Liver (tissue), 9 donors: ENCODE measurements around the gene BACH1. TPM values are rescaled to one million over a fixed set of nuclear protein-coding genes. Genes with fewer than 3 reads are reported as not detected.

Experiments
- DNase-seq: peaks from one replicate; pipeline ENCODE4 v3.0.0-alpha.2; 2017; ENCODE audit warnings: low spot score
- H3K27ac ChIP-seq, 2 donors: one replicate each; pipeline ENCODE4 v1.7.0; 2013; ENCODE audit warnings: inconsistent platforms in 2 of 2, low read length in 2 of 2, control low read depth in 1 of 2, low read depth in 1 of 2, mild to moderate bottlenecking in 1 of 2
- H3K27me3 ChIP-seq, 4 donors: one replicate each; pipeline versions ENCODE4 v1.6.1 to v1.7.0; 2013; ENCODE audit warnings: low read length in 3 of 4, inconsistent platforms in 1 of 4, mild to moderate bottlenecking in 1 of 4, moderate library complexity in 1 of 4; ENCODE audit not compliant: control insufficient read depth in 4 of 4, insufficient read depth in 4 of 4
- H3K36me3 ChIP-seq, 4 donors: one replicate each; pipeline versions ENCODE4 v1.6.1 to v1.7.0; 2013; ENCODE audit warnings: low read length in 3 of 4, mild to moderate bottlenecking in 3 of 4, low read depth in 1 of 4, moderate library complexity in 1 of 4; ENCODE audit not compliant: control insufficient read depth in 4 of 4, insufficient read depth in 3 of 4
- H3K4me1 ChIP-seq, 4 donors: one replicate each; pipeline versions ENCODE4 v1.6.1 to v1.7.0; 2013; ENCODE audit warnings: low read length in 3 of 4, mild to moderate bottlenecking in 3 of 4, moderate library complexity in 1 of 4; ENCODE audit not compliant: control insufficient read depth in 4 of 4, insufficient read depth in 4 of 4
- H3K4me3 ChIP-seq, 3 donors: one replicate each; pipeline versions ENCODE4 v1.6.1 to v1.7.0; 2013; ENCODE audit warnings: low read length in 3 of 3, control low read depth in 1 of 3, low read depth in 1 of 3, mild to moderate bottlenecking in 1 of 3
- H3K9ac ChIP-seq, 2 donors: one replicate each; pipeline ENCODE4 v1.7.0; 2013; ENCODE audit warnings: low read length in 2 of 2, mild to moderate bottlenecking in 2 of 2, moderate library complexity in 2 of 2, control low read depth in 1 of 2, low read depth in 1 of 2
- H3K9me3 ChIP-seq, 4 donors: one replicate each; pipeline versions ENCODE4 v1.6.1 to v1.7.0; 2013; ENCODE audit warnings: low read length in 3 of 4; ENCODE audit not compliant: control insufficient read depth in 4 of 4
- ATF3 ChIP-seq: IDR thresholded peaks from 2 replicates; pipeline ENCODE4 v1.6.1; 2016; ENCODE audit warnings: antibody characterized with exemption
- CTCF ChIP-seq: fragments of 150-350 bp; IDR thresholded peaks from 2 replicates; pipeline ENCODE4 v1.5.1; 2017; ENCODE audit warnings: improper control_type of control experiment, low read depth, low read length; ENCODE audit not compliant: missing input control
- EGR1 ChIP-seq, 2 donors: IDR thresholded peaks; 2 replicates each; pipeline ENCODE4 v1.6.1; 2016 to 2018; ENCODE audit warnings: antibody characterized with exemption in 2 of 2, low read depth in 2 of 2
- FOXA1 ChIP-seq: IDR thresholded peaks from 2 replicates; pipeline ENCODE4 v1.6.1; 2016; ENCODE audit warnings: antibody characterized with exemption
- FOXA2 ChIP-seq: IDR thresholded peaks from 2 replicates; pipeline ENCODE4 v1.6.1; 2016; ENCODE audit warnings: antibody characterized with exemption
- GABPA ChIP-seq, 2 donors: IDR thresholded peaks in 1 of 2; conservative IDR thresholded peaks in 1 of 2; 2 replicates each; pipeline ENCODE4 v1.6.1; 2016; ENCODE audit warnings: antibody characterized with exemption in 2 of 2, mild to moderate bottlenecking in 1 of 2, moderate library complexity in 1 of 2
- HNF4A ChIP-seq, 2 donors: conservative IDR thresholded peaks; 2 replicates each; pipeline ENCODE4 v1.6.1; 2016; ENCODE audit warnings: antibody characterized with exemption in 2 of 2, mild to moderate bottlenecking in 2 of 2
- HNF4G ChIP-seq: IDR thresholded peaks from 2 replicates; pipeline ENCODE4 v1.6.1; 2016; ENCODE audit warnings: antibody characterized with exemption
- JUND ChIP-seq, 2 donors: IDR thresholded peaks; 2 replicates each; pipeline ENCODE4 v1.6.1; 2016; ENCODE audit warnings: antibody characterized with exemption in 2 of 2
- MAX ChIP-seq: IDR thresholded peaks from 2 replicates; pipeline ENCODE4 v1.6.1; 2016; ENCODE audit warnings: antibody characterized with exemption
- NR2F2 ChIP-seq: IDR thresholded peaks from 2 replicates; pipeline ENCODE4 v1.6.1; 2016; ENCODE audit warnings: antibody characterized with exemption
- RAD21 ChIP-seq, 2 donors: IDR thresholded peaks; 2 replicates each; pipeline ENCODE4 v1.6.1; 2016; ENCODE audit warnings: antibody characterized with exemption in 2 of 2, mild to moderate bottlenecking in 2 of 2
- REST ChIP-seq: IDR thresholded peaks from 2 replicates; pipeline ENCODE4 v1.6.1; 2016; ENCODE audit warnings: antibody characterized with exemption, mild to moderate bottlenecking
- RXRA ChIP-seq, 2 donors: IDR thresholded peaks; 2 replicates each; pipeline ENCODE4 v1.6.1; 2017 to 2018; ENCODE audit warnings: antibody characterized with exemption in 2 of 2, mild to moderate bottlenecking in 1 of 2
- SP1 ChIP-seq: IDR thresholded peaks from 2 replicates; pipeline ENCODE4 v1.6.1; 2018; ENCODE audit warnings: antibody characterized with exemption, mild to moderate bottlenecking
- TAF1 ChIP-seq: conservative IDR thresholded peaks from 2 replicates; pipeline ENCODE4 v1.6.1; 2016; ENCODE audit warnings: antibody characterized with exemption, mild to moderate bottlenecking
- YY1 ChIP-seq: IDR thresholded peaks from 2 replicates; pipeline ENCODE4 v1.6.1; 2016; ENCODE audit warnings: antibody characterized with exemption, mild to moderate bottlenecking
- ZBTB33 ChIP-seq: IDR thresholded peaks from 2 replicates; pipeline ENCODE4 v1.6.1; 2016; ENCODE audit warnings: antibody characterized with exemption
- WGBS: extraction: QIAGEN DNeasy Blood & Tissue Kit; methylation state at CpG from one replicate; pipeline ENCODE4 v1.1.7; 2013; 5-methylcytosine and 5-hydroxymethylcytosine counted together
- polyA plus RNA-seq, 2 donors: library from polyadenylated mRNA; stranded (reverse) in 1 of 2; unstranded in 1 of 2; fragments of 200-250 nt in 1 of 2; fragments of >200 nt in 1 of 2; fragmentation: Nextera tagmentation in 1 of 2; extraction: Ambion mirVana in 1 of 2; gene quantifications; one replicate each; pipeline versions ENCODE4 v1.2.1 to v1.2.3, GENCODE V29; 2013 to 2015
- total RNA-seq, 2 donors: library from RNA; depleted of rRNA; stranded (reverse); fragments of >200 nt; gene quantifications; one replicate each; pipeline ENCODE4 v1.2.3, GENCODE V29; 2014
- donor health status: healthy.
- donor health status: healthy.
- donor health status: healthy.
- donor health status: healthy.
- donor health status: healthy.

Gene BACH1
- total and polyA plus RNA-seq, 4 donors: 7.5 to 47.1 (median 19.9) TPM

GRCh38 chr21:29360799-29361765 lies 62.4 kb downstream of the BACH1 start:
- Histone ChIP-seq H3K4me1 (peaks cover 0 to 5% (median 2%) of the 10 kb centered on the region in 4 donors), H3K36me3 (no peaks in the 10 kb centered on the region), H3K4me3 (no peak overlapping the region), H3K27ac (no peak overlapping the region), H3K9ac (no peak overlapping the region), H3K9me3 (no peaks in the 10 kb centered on the region), H3K27me3 (no peaks in the 10 kb centered on the region)
- DNase-seq: no peak
- TF ChIP-seq FOXA1: no peak
- no peak for TF ChIP-seq CTCF
- no peak for TF ChIP-seq REST
- TF ChIP-seq ATF3: no peak
- no peak for TF ChIP-seq TAF1
- peak; percentile 60 to 67 for TF ChIP-seq RAD21 (IDR thresholded peaks at IDR 0.05)
- TF ChIP-seq SP1: no peak
- no peak for TF ChIP-seq YY1
- TF ChIP-seq HNF4A (conservative IDR thresholded peaks at IDR 0.05): peak; percentile 23 to 47
- no peak for TF ChIP-seq ZBTB33
- no peak for TF ChIP-seq MAX
- no peak for TF ChIP-seq RXRA (IDR thresholded peaks at IDR 0.05)
- no peak for TF ChIP-seq EGR1 (IDR thresholded peaks at IDR 0.05; ENCODE audit: low read depth in 2 of 2)
- TF ChIP-seq GABPA (IDR thresholded peaks at IDR 0.05 in 1 of 2, conservative IDR thresholded peaks at IDR 0.05 in 1 of 2): no peak
- no peak for TF ChIP-seq HNF4G
- no peak for TF ChIP-seq FOXA2
- TF ChIP-seq NR2F2: no peak
- TF ChIP-seq JUND (IDR thresholded peaks at IDR 0.05): no peak
- WGBS: 65% methylated on average over 9 of the region's 9 CpGs
